SK-N-SH treated with all-trans-retinoic acid at 6 μM for 48 hours (cell line): ENCODE measurements around the gene KCNH2.

Source experiments
- ARNTL ChIP-seq: fragments of 450-650 bp; formaldehyde crosslinking; IDR thresholded peaks from 2 replicates; pipeline ENCODE4 v1.5.0; 2020; ENCODE audit warnings: low read depth, mild to moderate bottlenecking, moderate library complexity, borderline replicate concordance
- GLIS3 ChIP-seq: fragments of 250-450 bp; sonication (Bioruptor Pico); IDR thresholded peaks from 2 replicates; pipeline ENCODE4 v1.5.0; 2020; ENCODE audit warnings: mild to moderate bottlenecking, moderate library complexity
- PPARA ChIP-seq: fragments of 250-450 bp; sonication (Bioruptor Pico); IDR thresholded peaks from 2 replicates; pipeline ENCODE4 v1.5.0; 2020; ENCODE audit warnings: mild to moderate bottlenecking, borderline replicate concordance
- SNAI2 ChIP-seq: fragments of 250-450 bp; sonication (Bioruptor Pico); IDR thresholded peaks from 2 replicates; pipeline ENCODE4 v1.5.0; 2020; ENCODE audit warnings: mild to moderate bottlenecking, moderate library complexity
- TCF4 ChIP-seq: fragments of 250-450 bp; sonication (Bioruptor Pico); IDR thresholded peaks from 2 replicates; pipeline ENCODE4 v1.8.0; 2021; ENCODE audit warnings: mild to moderate bottlenecking, moderate library complexity, borderline replicate concordance
- TF ChIP-seq, protein P1 (sequence below): fragments of 250-450 bp; sonication (Bioruptor Pico); IDR thresholded peaks from 2 replicates; pipeline ENCODE4 v1.8.0; 2020; ENCODE audit warnings: mild to moderate bottlenecking, moderate library complexity, borderline replicate concordance

DNA sequence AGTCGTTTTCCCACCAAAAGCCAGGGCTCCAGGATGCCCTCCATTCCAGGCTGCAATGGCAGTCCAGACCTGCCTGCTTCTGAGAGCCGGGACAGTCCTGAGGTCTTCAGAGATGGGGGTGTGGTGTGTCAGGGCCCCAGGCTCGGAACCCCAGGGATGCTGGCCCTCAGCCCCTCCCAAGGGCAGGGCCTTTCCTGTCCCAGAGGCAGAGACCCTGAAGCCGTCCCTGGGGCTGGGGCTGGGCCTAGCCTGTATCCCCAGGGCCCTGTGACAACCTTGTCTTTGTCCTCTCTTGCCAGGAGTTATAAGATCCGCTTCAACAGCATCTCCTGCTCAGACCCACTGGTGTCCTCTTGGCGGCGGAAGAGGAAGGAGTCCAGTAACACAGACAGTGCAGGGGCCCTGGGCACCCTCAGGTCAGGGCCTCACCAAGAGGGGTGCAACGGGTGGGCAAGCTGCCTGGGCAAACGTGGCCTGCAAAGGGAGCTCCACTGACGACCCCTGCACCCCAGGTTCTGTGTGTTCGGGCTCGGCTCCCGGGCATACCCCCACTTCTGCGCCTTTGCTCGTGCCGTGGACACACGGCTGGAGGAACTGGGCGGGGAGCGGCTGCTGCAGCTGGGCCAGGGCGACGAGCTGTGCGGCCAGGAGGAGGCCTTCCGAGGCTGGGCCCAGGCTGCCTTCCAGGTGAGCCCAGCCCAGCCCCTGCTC lies 28.6 kb upstream of the KCNH2 start:
- TF ChIP-seq PPARA, result no peak
- TF ChIP-seq TCF4 (CRISPR knock-in tag), result no peak
- TF ChIP-seq, protein P1, sequence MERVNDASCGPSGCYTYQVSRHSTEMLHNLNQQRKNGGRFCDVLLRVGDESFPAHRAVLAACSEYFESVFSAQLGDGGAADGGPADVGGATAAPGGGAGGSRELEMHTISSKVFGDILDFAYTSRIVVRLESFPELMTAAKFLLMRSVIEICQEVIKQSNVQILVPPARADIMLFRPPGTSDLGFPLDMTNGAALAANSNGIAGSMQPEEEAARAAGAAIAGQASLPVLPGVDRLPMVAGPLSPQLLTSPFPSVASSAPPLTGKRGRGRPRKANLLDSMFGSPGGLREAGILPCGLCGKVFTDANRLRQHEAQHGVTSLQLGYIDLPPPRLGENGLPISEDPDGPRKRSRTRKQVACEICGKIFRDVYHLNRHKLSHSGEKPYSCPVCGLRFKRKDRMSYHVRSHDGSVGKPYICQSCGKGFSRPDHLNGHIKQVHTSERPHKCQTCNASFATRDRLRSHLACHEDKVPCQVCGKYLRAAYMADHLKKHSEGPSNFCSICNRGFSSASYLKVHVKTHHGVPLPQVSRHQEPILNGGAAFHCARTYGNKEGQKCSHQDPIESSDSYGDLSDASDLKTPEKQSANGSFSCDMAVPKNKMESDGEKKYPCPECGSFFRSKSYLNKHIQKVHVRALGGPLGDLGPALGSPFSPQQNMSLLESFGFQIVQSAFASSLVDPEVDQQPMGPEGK (CRISPR knock-in tag), result no peak
- no peak for TF ChIP-seq GLIS3
- TF ChIP-seq ARNTL, result no peak
- no peak for TF ChIP-seq SNAI2 (CRISPR knock-in tag)
